ENCODE data around the gene PLCL2.

DNA sequence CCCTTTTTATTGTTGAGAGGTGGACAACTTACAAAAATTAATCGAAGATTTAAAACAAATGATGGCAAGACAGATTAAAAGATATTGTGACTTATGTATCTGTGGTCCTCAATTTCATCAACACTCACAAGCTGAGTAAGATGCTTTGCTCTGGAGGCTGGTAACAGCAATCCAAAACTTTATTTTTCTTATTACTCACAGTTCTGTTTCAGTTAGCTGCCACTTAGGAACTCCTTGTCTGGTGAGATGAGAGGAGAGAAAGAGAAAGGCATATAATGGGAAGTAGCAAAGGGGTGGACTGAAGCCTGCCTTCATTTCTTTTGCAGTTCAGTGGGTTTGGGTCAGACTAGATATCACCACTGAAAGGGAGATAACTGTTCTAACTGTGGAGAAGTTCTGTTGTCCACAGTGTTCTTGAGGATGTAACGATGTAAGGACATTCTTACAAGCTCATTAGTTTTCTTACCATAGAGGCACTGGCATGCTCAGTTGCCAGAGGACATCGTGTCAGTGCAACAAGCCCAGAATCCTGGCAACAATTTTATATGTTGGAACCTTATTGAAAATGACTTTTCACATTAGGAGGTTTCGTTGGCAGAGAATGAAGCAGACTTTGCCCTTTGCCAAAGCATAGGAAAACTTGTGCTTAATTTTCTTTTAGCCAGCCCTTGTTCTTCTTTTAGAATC is 93.6 kb downstream of the PLCL2 start:
- no peak for TF ChIP-seq RAD21 (conservative IDR thresholded peaks at IDR 0.05 in 1 of 2, IDR thresholded peaks at IDR 0.05 in 1 of 2)
- no peak for TF ChIP-seq FOSL2 (IDR thresholded peaks at IDR 0.05)
- TF ChIP-seq FOSL2 (CRISPR knock-in tag; IDR thresholded peaks at IDR 0.05) = no peak
- TF ChIP-seq, protein P1, sequence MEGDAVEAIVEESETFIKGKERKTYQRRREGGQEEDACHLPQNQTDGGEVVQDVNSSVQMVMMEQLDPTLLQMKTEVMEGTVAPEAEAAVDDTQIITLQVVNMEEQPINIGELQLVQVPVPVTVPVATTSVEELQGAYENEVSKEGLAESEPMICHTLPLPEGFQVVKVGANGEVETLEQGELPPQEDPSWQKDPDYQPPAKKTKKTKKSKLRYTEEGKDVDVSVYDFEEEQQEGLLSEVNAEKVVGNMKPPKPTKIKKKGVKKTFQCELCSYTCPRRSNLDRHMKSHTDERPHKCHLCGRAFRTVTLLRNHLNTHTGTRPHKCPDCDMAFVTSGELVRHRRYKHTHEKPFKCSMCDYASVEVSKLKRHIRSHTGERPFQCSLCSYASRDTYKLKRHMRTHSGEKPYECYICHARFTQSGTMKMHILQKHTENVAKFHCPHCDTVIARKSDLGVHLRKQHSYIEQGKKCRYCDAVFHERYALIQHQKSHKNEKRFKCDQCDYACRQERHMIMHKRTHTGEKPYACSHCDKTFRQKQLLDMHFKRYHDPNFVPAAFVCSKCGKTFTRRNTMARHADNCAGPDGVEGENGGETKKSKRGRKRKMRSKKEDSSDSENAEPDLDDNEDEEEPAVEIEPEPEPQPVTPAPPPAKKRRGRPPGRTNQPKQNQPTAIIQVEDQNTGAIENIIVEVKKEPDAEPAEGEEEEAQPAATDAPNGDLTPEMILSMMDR (IDR thresholded peaks at IDR 0.05) = no peak
- no peak for TF ChIP-seq RFX5 (IDR thresholded peaks at IDR 0.05)
- TF ChIP-seq ESRRA (IDR thresholded peaks at IDR 0.05; ENCODE audit: borderline replicate concordance, low read length) = no peak
